Ovary (tissue), 3 donors: ENCODE measurements around the gene SLC6A15.

ENCODE experiments used
- POLR2A ChIP-seq: fragments of 450-650 bp; IDR thresholded peaks from one replicate; pipeline ENCODE4 v1.6.1; 2017; ENCODE audit warnings: antibody characterized with exemption, mild to moderate bottlenecking, moderate library complexity
- TF ChIP-seq, protein P1 (sequence below), 3 donors: fragments of 450-650 bp in 2 of 3; fragments of 200-600 bp in 1 of 3; IDR thresholded peaks; one replicate each; pipeline versions ENCODE4 v1.5.1 to v1.8.0; 2016 to 2022; ENCODE audit warnings: antibody characterized with exemption in 3 of 3, mild to moderate bottlenecking in 1 of 3
- donor health status: DM: no; HTN: no; CAD: no.

GRCh38 chr12:84946753-84947152 is 34.2 kb upstream of the SLC6A15 start:
- TF ChIP-seq POLR2A = no peak
- TF ChIP-seq, protein P1, sequence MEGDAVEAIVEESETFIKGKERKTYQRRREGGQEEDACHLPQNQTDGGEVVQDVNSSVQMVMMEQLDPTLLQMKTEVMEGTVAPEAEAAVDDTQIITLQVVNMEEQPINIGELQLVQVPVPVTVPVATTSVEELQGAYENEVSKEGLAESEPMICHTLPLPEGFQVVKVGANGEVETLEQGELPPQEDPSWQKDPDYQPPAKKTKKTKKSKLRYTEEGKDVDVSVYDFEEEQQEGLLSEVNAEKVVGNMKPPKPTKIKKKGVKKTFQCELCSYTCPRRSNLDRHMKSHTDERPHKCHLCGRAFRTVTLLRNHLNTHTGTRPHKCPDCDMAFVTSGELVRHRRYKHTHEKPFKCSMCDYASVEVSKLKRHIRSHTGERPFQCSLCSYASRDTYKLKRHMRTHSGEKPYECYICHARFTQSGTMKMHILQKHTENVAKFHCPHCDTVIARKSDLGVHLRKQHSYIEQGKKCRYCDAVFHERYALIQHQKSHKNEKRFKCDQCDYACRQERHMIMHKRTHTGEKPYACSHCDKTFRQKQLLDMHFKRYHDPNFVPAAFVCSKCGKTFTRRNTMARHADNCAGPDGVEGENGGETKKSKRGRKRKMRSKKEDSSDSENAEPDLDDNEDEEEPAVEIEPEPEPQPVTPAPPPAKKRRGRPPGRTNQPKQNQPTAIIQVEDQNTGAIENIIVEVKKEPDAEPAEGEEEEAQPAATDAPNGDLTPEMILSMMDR (IDR thresholded peaks at IDR 0.05) = no peak
